MM.1S (cell line): ENCODE measurements around the gene ABCC8.

ENCODE experiments used
- DNase-seq: peaks from one replicate; pipeline ENCODE4 v3.0.0-alpha.2; 2015
- H2AFZ ChIP-seq: fragments of 300-600 bp; sonication (generic); 2 replicates; pipeline ENCODE4 v1.6.0; 2016; ENCODE audit warnings: antibody characterized with exemption, low read length
- H3F3A ChIP-seq: fragments of 300-600 bp; sonication (generic); 2 replicates; pipeline ENCODE4 v1.6.1; 2016; ENCODE audit warnings: mild to moderate bottlenecking, antibody characterized with exemption, low read length, moderate library complexity, mixed read lengths; ENCODE audit not compliant: insufficient read depth
- H3K27ac ChIP-seq: fragments of 300-600 bp; sonication (generic); 2 replicates; pipeline ENCODE4 v1.5.1; 2016; ENCODE audit warnings: mild to moderate bottlenecking, low read length
- H3K27me3 ChIP-seq: fragments of 300-600 bp; sonication (generic); replicated peaks from 2 replicates; pipeline ENCODE4 v1.6.0; 2016; ENCODE audit warnings: low read length; ENCODE audit not compliant: insufficient read depth
- H3K36me3 ChIP-seq: fragments of 300-600 bp; sonication (generic); replicated peaks from 2 replicates; pipeline ENCODE4 v1.6.1; 2016; ENCODE audit warnings: mild to moderate bottlenecking, low read length, mixed read lengths; ENCODE audit not compliant: insufficient read depth
- H3K4me1 ChIP-seq: fragments of 300-600 bp; sonication (generic); 2 replicates; pipeline ENCODE4 v1.6.1; 2016; ENCODE audit warnings: low read length, mixed read lengths
- H3K4me2 ChIP-seq: fragments of 300-600 bp; sonication (generic); 2 replicates; pipeline ENCODE4 v1.6.0; 2016; ENCODE audit warnings: low read depth, low read length
- H3K4me3 ChIP-seq: fragments of 300-600 bp; sonication (generic); 2 replicates; pipeline ENCODE4 v1.5.1; 2016; ENCODE audit warnings: low read length, mixed read lengths
- H3K79me2 ChIP-seq: fragments of 300-600 bp; sonication (generic); 2 replicates; pipeline ENCODE4 v1.6.1; 2016; ENCODE audit warnings: mixed run types, low read length, mixed read lengths
- H3K9ac ChIP-seq: fragments of 300-600 bp; sonication (generic); 2 replicates; pipeline ENCODE4 v1.6.1; 2016; ENCODE audit warnings: low read length, mixed read lengths
- H3K9me2 ChIP-seq: fragments of 300-600 bp; sonication (generic); replicated peaks from 2 replicates; pipeline ENCODE4 v1.6.1; 2016; ENCODE audit warnings: mild to moderate bottlenecking, low read length, mixed read lengths; ENCODE audit not compliant: insufficient read depth
- H3K9me3 ChIP-seq: fragments of 300-600 bp; sonication (generic); replicated peaks from 2 replicates; pipeline ENCODE4 v1.6.1; 2016; ENCODE audit warnings: mild to moderate bottlenecking, low read length, mixed read lengths; ENCODE audit not compliant: insufficient read depth
- H4K20me1 ChIP-seq: fragments of 300-600 bp; sonication (generic); 2 replicates; pipeline ENCODE4 v1.6.1; 2016; ENCODE audit warnings: mild to moderate bottlenecking, low read length, moderate library complexity, mixed read lengths; ENCODE audit not compliant: insufficient read depth
- EZH2 ChIP-seq: fragments of 300-600 bp; sonication (generic); optimal IDR thresholded peaks from 2 replicates; pipeline ENCODE3; 2017; ENCODE audit warnings: low read depth, mild to moderate bottlenecking, antibody characterized with exemption, low read length, mixed read lengths
- EZH2phosphoT487 ChIP-seq: fragments of 300-600 bp; sonication (generic); IDR thresholded peaks from 2 replicates; pipeline ENCODE4 v1.6.1; 2018; ENCODE audit warnings: antibody characterized with exemption, low read length
- TF ChIP-seq, protein P1 (sequence below): fragments of 300-600 bp; sonication (generic); IDR thresholded peaks from 2 replicates; pipeline ENCODE4 v1.5.1; 2016; ENCODE audit warnings: antibody characterized with exemption, low read length, mixed read lengths

Gene ABCC8

DNA sequence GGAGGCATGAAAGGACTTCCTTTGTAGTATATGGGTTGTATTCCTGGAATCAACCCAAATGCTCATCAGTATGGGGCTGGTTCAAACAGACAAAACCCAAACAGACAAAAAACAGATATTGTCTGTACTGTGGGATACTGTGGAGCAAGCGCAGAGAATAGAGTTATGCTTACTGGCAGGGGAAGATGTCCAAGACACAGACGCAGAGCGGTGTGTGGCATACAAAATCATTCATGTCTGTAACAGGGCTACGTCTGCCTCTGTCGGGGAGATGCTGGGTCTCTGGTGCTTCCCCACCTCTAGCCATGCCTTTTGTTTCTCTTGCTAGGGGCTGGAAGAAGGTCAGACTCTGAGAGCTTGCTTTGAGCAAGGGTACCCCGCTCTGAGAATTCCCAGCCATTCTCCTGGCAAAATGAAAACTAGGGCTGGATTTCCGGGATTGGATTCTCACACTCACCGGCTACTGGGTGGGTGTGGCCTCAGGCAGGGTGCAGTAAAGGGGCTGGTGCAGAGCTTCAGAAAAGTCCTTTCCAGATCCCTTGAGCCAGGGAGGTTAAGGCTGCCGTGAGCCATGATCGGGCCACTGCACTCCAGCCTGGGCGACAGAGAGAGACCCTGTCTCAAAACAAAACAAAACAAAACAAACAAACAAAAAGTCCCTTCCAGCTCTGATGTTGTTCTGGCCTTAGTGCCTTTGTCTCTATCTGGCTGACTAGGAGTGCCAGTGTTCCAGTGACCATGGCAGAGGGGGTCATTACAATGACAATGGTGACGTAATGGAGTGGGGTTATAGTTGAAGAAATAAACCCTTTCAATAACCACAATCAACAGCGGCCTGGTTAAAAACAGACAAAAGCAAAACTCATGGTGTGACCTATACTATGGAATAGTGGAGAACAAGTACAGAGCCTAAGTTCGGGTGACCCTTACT is 2.9 kb upstream of the ABCC8 start:
- TF ChIP-seq, protein P1, sequence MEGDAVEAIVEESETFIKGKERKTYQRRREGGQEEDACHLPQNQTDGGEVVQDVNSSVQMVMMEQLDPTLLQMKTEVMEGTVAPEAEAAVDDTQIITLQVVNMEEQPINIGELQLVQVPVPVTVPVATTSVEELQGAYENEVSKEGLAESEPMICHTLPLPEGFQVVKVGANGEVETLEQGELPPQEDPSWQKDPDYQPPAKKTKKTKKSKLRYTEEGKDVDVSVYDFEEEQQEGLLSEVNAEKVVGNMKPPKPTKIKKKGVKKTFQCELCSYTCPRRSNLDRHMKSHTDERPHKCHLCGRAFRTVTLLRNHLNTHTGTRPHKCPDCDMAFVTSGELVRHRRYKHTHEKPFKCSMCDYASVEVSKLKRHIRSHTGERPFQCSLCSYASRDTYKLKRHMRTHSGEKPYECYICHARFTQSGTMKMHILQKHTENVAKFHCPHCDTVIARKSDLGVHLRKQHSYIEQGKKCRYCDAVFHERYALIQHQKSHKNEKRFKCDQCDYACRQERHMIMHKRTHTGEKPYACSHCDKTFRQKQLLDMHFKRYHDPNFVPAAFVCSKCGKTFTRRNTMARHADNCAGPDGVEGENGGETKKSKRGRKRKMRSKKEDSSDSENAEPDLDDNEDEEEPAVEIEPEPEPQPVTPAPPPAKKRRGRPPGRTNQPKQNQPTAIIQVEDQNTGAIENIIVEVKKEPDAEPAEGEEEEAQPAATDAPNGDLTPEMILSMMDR = no peak
- no peak for TF ChIP-seq EZH2
- TF ChIP-seq EZH2phosphoT487 = no peak
- Histone ChIP-seq H4K20me1 (no peaks in the 10 kb centered on the region), H3K9me3 (no peaks in the 10 kb centered on the region), H3K4me1 (no peaks in the 10 kb centered on the region), H3F3A (no peaks in the 10 kb centered on the region), H3K9me2 (no peaks in the 10 kb centered on the region), H3K36me3 (no peaks in the 10 kb centered on the region), H3K27ac (no peak overlapping the region), H2AFZ (no peak overlapping the region), H3K4me2 (no peak overlapping the region), H3K27me3 (peaks cover 28% of the 10 kb centered on the region), H3K9ac (no peak overlapping the region), H3K79me2 (no peaks in the 10 kb centered on the region), H3K4me3 (no peak overlapping the region)
- DNase-seq = no peak

DNA sequence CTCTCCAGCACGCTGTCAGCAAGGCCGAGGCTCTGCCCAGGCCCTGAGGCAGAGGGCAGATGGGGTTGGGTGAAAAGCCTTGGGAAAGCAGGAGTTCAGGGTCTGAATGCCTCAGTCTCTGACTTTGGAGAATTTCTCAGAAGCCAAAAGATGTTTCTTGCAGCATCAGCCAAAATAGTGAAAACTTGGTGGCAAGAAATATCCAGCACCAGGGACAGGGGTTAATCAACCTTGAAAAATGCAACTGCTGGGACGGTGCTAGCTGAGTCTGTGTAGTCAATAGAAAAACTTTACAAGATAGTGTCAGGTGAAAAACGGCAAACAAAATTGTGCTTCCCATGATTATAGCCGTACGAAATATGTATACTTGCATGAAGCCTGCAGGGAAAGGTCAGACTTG is 1.4 kb upstream of the ABCC8 start:
- TF ChIP-seq, protein P1 = no peak
- no peak for TF ChIP-seq EZH2
- TF ChIP-seq EZH2phosphoT487 = no peak
- Histone ChIP-seq H3K27ac (no peak overlapping the region), H3K27me3 (peaks cover 29% of the 10 kb centered on the region)

GRCh38 chr11:17477361-17477760 is 716 bp upstream of the ABCC8 start:
- Histone ChIP-seq H3K36me3 (no peaks in the 10 kb centered on the region), H3K4me1 (no peaks in the 10 kb centered on the region), H3K9me2 (no peaks in the 10 kb centered on the region), H2AFZ (no peak overlapping the region), H3K9me3 (no peaks in the 10 kb centered on the region), H3K9ac (no peak overlapping the region), H3K27ac (no peak overlapping the region), H4K20me1 (no peaks in the 10 kb centered on the region), H3K4me2 (no peak overlapping the region), H3K4me3 (no peak overlapping the region), H3K79me2 (no peaks in the 10 kb centered on the region), H3F3A (no peaks in the 10 kb centered on the region), H3K27me3 (peaks cover 29% of the 10 kb centered on the region)
- DNase-seq = no peak
- TF ChIP-seq, protein P1 = no peak
- no peak for TF ChIP-seq EZH2
- TF ChIP-seq EZH2phosphoT487 = no peak

More for the DNA sequence above, 1.4 kb upstream of the ABCC8 start:
- no peak overlapping the region for H2AFZ ChIP-seq
- no peaks in the 10 kb centered on the region for H3F3A ChIP-seq
- no peaks in the 10 kb centered on the region for H3K9me2 ChIP-seq
- no peak overlapping the region for H3K9ac ChIP-seq
- H3K4me1 ChIP-seq = no peaks in the 10 kb centered on the region
- no peaks in the 10 kb centered on the region for H3K36me3 ChIP-seq
- DNase-seq = no peak
- no peak overlapping the region for H3K4me2 ChIP-seq
- no peaks in the 10 kb centered on the region for H4K20me1 ChIP-seq
- no peak overlapping the region for H3K4me3 ChIP-seq
- H3K9me3 ChIP-seq = no peaks in the 10 kb centered on the region
- H3K79me2 ChIP-seq = no peaks in the 10 kb centered on the region
